IMR-90 (cell line): ENCODE results near the gene CPSF2. TPM values are rescaled to one million over a fixed set of nuclear protein-coding genes. Genes with fewer than 3 reads are reported as not detected.

Source experiments
- ATAC-seq: fragments of 200-7000 bp; cut with Tn5 transposase; 2 replicates; pipeline ENCODE4 v1.9.1; 2020; ENCODE audit warnings: low read depth, mild to moderate bottlenecking, moderate library complexity
- BruUV-seq: library from RNA; stranded (reverse); fragments of 400-500 nt; replicated peaks from 2 replicates; lab custom pipeline; 2021; lab: Mats Ljungman, UMichigan
- CTCF ChIA-PET: fragments of 300-600 bp; formaldehyde crosslinking; extraction: SDS; loops from one replicate; lab custom pipeline; 2021; ENCODE audit warnings: antibody characterized with exemption; lab: Yijun Ruan, JAX
- POLR2A ChIA-PET: fragments of 300-600 bp; sonication (Branson Sonifier 250); formaldehyde crosslinking; loops from one replicate; lab custom pipeline; 2022; ENCODE audit warnings: antibody characterized with exemption; ENCODE audit not compliant: unreplicated experiment; lab: Charles Lee
- DNase-seq: peaks from one replicate; pipeline ENCODE4 v3.0.0; 2013
- H2AFZ ChIP-seq: replicated peaks from 2 replicates; pipeline ENCODE3; 2013; ENCODE audit warnings: low read length, mild to moderate bottlenecking; ENCODE audit not compliant: poor library complexity
- H2AK5ac ChIP-seq: 2 replicates; pipeline ENCODE4 v1.6.1; 2013; ENCODE audit warnings: low read depth, low read length, inconsistent platforms
- H2AK9ac ChIP-seq: replicated peaks from 2 replicates; pipeline ENCODE3; 2013; ENCODE audit warnings: mild to moderate bottlenecking, low read depth, low read length, moderate library complexity; ENCODE audit not compliant: poor library complexity
- H2BK120ac ChIP-seq: 2 replicates; pipeline ENCODE4 v1.6.1; 2013; ENCODE audit warnings: low read depth, low read length, inconsistent platforms
- H2BK15ac ChIP-seq: 3 replicates; pipeline ENCODE4 v1.6.1; 2013; ENCODE audit warnings: low read depth, low read length, inconsistent platforms
- H2BK20ac ChIP-seq: 2 replicates; pipeline ENCODE4 v1.6.1; 2013; ENCODE audit warnings: low read depth, mild to moderate bottlenecking, inconsistent platforms, low read length, moderate library complexity
- H2BK5ac ChIP-seq: 2 replicates; pipeline ENCODE4 v1.6.1; 2013; ENCODE audit warnings: mild to moderate bottlenecking, low read depth, low read length, inconsistent platforms; ENCODE audit not compliant: poor library complexity, severe bottlenecking
- H3K14ac ChIP-seq: replicated peaks from 2 replicates; pipeline ENCODE4 v1.6.1; 2013; ENCODE audit warnings: low read depth, low read length, inconsistent platforms
- H3K18ac ChIP-seq: 2 replicates; pipeline ENCODE4 v1.6.1; 2013; ENCODE audit warnings: low read depth, low read length, control low read depth
- H3K23ac ChIP-seq: 2 replicates; pipeline ENCODE4 v1.6.1; 2013; ENCODE audit warnings: low read depth, low read length, inconsistent platforms
- H3K27ac ChIP-seq: 2 replicates; pipeline ENCODE4 v1.5.1; 2013; ENCODE audit warnings: mild to moderate bottlenecking, control low read depth, low read length; ENCODE audit not compliant: insufficient read depth
- H3K27me3 ChIP-seq: 2 replicates; pipeline ENCODE4 v1.6.1; 2013; ENCODE audit warnings: low read length; ENCODE audit not compliant: control insufficient read depth, insufficient read depth
- H3K36me3 ChIP-seq: 2 replicates; pipeline ENCODE4 v1.6.1; 2013; ENCODE audit warnings: low read length, mixed read lengths; ENCODE audit not compliant: control insufficient read depth, insufficient read depth
- H3K4ac ChIP-seq: 2 replicates; pipeline ENCODE4 v1.6.1; 2013; ENCODE audit warnings: low read depth, low read length, inconsistent platforms
- H3K4me1 ChIP-seq: 2 replicates; pipeline ENCODE4 v1.6.1; 2013; ENCODE audit warnings: low read length, mixed read lengths; ENCODE audit not compliant: control insufficient read depth, insufficient read depth
- H3K4me2 ChIP-seq: 2 replicates; pipeline ENCODE4 v1.6.1; 2013; ENCODE audit warnings: low read depth, mild to moderate bottlenecking, control low read depth, low read length, moderate library complexity
- H3K4me3 ChIP-seq: 2 replicates; pipeline ENCODE4 v1.5.1; 2013; ENCODE audit warnings: low read depth, mild to moderate bottlenecking, control low read depth, low read length, moderate library complexity; ENCODE audit not compliant: insufficient read depth
- H3K56ac ChIP-seq: 2 replicates; pipeline ENCODE4 v1.6.1; 2013; ENCODE audit warnings: low read length, inconsistent platforms; ENCODE audit not compliant: insufficient read depth; ENCODE audit errors: extremely low read depth
- H3K79me1 ChIP-seq, 2 experiments: 2 replicates each; pipeline ENCODE4 v1.6.1; 2013; ENCODE audit warnings: low read length in 2 of 2, inconsistent platforms in 1 of 2, low read depth in 1 of 2
- H3K9ac ChIP-seq: 2 replicates; pipeline ENCODE4 v1.6.1; 2013; ENCODE audit warnings: low read depth, low read length, control low read depth
- H3K9me1 ChIP-seq: 2 replicates; pipeline ENCODE4 v1.6.1; 2013; ENCODE audit warnings: low read length, inconsistent platforms; ENCODE audit not compliant: insufficient read depth
- H3K9me3 ChIP-seq: 2 replicates; pipeline ENCODE4 v1.6.1; 2013; ENCODE audit warnings: low read length; ENCODE audit not compliant: control insufficient read depth, insufficient read depth
- H4K20me1 ChIP-seq: 2 replicates; pipeline ENCODE4 v1.6.1; 2013; ENCODE audit warnings: low read length, inconsistent platforms; ENCODE audit not compliant: insufficient read depth
- H4K5ac ChIP-seq: 2 replicates; pipeline ENCODE4 v1.6.1; 2013; ENCODE audit warnings: mild to moderate bottlenecking, low read depth, low read length, control low read depth
- H4K8ac ChIP-seq, 2 experiments: 2 replicates each; pipeline ENCODE4 v1.6.1; 2013; ENCODE audit warnings: low read depth in 2 of 2, low read length in 2 of 2, control low read depth in 1 of 2, inconsistent platforms in 1 of 2
- H4K91ac ChIP-seq: 2 replicates; pipeline ENCODE4 v1.6.1; 2013; ENCODE audit warnings: low read depth, low read length, inconsistent platforms; ENCODE audit not compliant: insufficient read depth
- BHLHE40 ChIP-seq: fragments of 150-350 bp; IDR thresholded peaks from 2 replicates; pipeline ENCODE4 v1.6.1; 2016; ENCODE audit warnings: mild to moderate bottlenecking, low read depth, low read length
- CEBPB ChIP-seq: IDR thresholded peaks from 2 replicates; pipeline ENCODE4 v1.6.1; 2012; ENCODE audit warnings: low read depth, low read length, improper control_type of control experiment
- CHD1 ChIP-seq: IDR thresholded peaks from 2 replicates; pipeline ENCODE4 v1.6.1; 2012; ENCODE audit warnings: low read depth, low read length, improper control_type of control experiment
- FOS ChIP-seq: fragments of 150-350 bp; IDR thresholded peaks from 2 replicates; pipeline ENCODE4 v1.6.1; 2016; ENCODE audit warnings: low read depth, low read length
- MAFK ChIP-seq: IDR thresholded peaks from 2 replicates; pipeline ENCODE4 v1.6.1; 2012; ENCODE audit warnings: low read depth, low read length, improper control_type of control experiment
- MAZ ChIP-seq: IDR thresholded peaks from 2 replicates; pipeline ENCODE4 v1.6.1; 2012; ENCODE audit warnings: low read depth, mild to moderate bottlenecking, low read length, improper control_type of control experiment, moderate library complexity, borderline replicate concordance
- MXI1 ChIP-seq: IDR thresholded peaks from 2 replicates; pipeline ENCODE4 v1.6.1; 2012; ENCODE audit warnings: low read depth, mild to moderate bottlenecking, low read length, moderate library complexity, borderline replicate concordance
- NFE2L2 ChIP-seq: fragments of 150-350 bp; IDR thresholded peaks from 2 replicates; pipeline ENCODE4 v1.6.1; 2016; ENCODE audit warnings: low read depth, mild to moderate bottlenecking, low read length
- POLR2A ChIP-seq: IDR thresholded peaks from 2 replicates; pipeline ENCODE4 v1.6.1; 2012; ENCODE audit warnings: mild to moderate bottlenecking, low read depth, low read length
- RAD21 ChIP-seq: IDR thresholded peaks from 2 replicates; pipeline ENCODE4 v1.6.1; 2012; ENCODE audit warnings: low read length, improper control_type of control experiment
- RCOR1 ChIP-seq: IDR thresholded peaks from 2 replicates; pipeline ENCODE4 v1.6.1; 2012; ENCODE audit warnings: mild to moderate bottlenecking, low read length, improper control_type of control experiment; ENCODE audit not compliant: insufficient replicate concordance
- RFX5 ChIP-seq: IDR thresholded peaks from 2 replicates; pipeline ENCODE4 v1.8.0; 2012; ENCODE audit warnings: low read depth, mild to moderate bottlenecking, low read length, moderate library complexity
- SMC3 ChIP-seq: fragments of 150-350 bp; IDR thresholded peaks from 2 replicates; pipeline ENCODE4 v1.6.1; 2016; ENCODE audit warnings: low read depth, mild to moderate bottlenecking, antibody characterized with exemption, low read length, moderate library complexity
- WGBS, 2 experiments: methylation state at CpG; one replicate each; pipeline versions ENCODE4 v1.1.5 to v1.1.7; 2013; ENCODE audit warnings: missing lambda C conversion rate in 2 of 2; ENCODE audit not compliant: insufficient read length in 1 of 2; ENCODE audit errors: extremely low coverage in 2 of 2; 5-methylcytosine and 5-hydroxymethylcytosine counted together
- dilution Hi-C: fragments of 300-500 bp; cut with HindIII; formaldehyde crosslinking; loops from one replicate; pipeline ENCODE4 v1.14.3; 2018; ENCODE audit warnings: low sequenced_read_pairs; ENCODE audit not compliant: unreplicated experiment
- in situ Hi-C: fragments of 300-500 bp; cut with MboI; formaldehyde crosslinking; loops from 3 replicates; pipeline ENCODE4 v1.14.3; 2019; ENCODE audit warnings: low sequenced_read_pairs, inconsistent platforms, mixed read lengths
- intact Hi-C: fragments of 100-400 bp; cut with micrococcal nuclease; formaldehyde crosslinking; loops from 2 replicates; pipeline ENCODE4 v1.10.0; 2022
- polyA plus RNA-seq, 3 experiments: library from polyadenylated mRNA; depleted of rRNA; stranded (reverse); fragments of >200 nt; gene quantifications; 2 replicates each; pipeline ENCODE4 v1.2.3, GENCODE V29; 2012; ENCODE audit warnings: low replicate concordance in 1 of 3
- total RNA-seq: library from RNA; depleted of rRNA; stranded (reverse); fragments of >200 nt; gene quantifications from 2 replicates; pipeline ENCODE4 v1.2.3, GENCODE V29; 2012
- TF ChIP-seq, protein P1 (sequence below): conservative IDR thresholded peaks from 2 replicates; pipeline ENCODE4 v1.5.1; 2012; ENCODE audit warnings: mild to moderate bottlenecking, low read depth, low read length, improper control_type of control experiment
- TF ChIP-seq, protein P2 (sequence below): fragments of 150-350 bp; IDR thresholded peaks from 2 replicates; pipeline ENCODE4 v1.6.1; 2016; ENCODE audit warnings: low read depth, mild to moderate bottlenecking, low read length, moderate library complexity, borderline replicate concordance

The CPSF2 gene
- total and polyA plus RNA-seq, 2 of the 4 experiments (the other 2 are of a cell fraction) = 18.5 to 30.6 TPM

DNA sequence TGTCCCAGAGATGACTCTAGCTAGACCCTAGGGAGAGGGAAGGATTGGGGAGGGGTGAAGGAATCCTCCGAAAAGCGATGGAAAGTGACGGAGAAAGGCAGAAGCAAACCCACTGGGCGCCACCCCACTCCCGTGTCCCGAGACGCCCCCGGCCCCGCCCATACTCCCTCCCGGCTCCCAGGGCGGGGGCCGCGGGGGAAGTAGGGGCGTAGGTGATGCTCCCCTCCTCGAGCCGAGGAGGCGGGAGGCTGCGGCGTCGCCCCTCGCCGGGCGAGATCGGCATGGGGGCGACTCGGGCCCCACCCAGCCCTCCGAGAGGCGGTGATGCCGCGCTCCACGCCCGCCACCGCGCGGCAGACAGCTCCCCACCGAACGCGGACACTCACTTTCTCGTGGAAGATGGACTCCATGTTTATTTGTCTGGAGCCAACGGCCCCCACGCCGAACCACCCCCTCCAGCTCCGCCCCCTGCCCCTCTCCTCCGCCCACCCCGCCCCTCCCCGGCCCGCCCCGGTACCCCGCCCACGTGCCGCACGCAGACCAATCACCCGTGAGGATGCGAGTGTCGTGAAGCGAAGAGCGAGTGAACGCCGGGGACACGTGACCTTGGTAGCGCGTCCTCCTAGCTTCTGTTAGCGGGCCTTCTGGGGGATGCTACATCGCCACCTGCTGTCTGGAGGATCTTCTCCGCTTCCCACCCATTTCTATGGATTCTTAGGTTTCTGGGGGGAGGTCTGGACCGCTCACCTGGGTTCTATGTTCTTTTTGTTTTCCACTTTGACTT, 15.4 kb upstream of the CPSF2 start, which contains the start of gene ATXN3:
TSS of gene ATXN3 (minus strand) at position 440 of the 784 bp plus-strand sequence. CDS start at position 410, 30 bp downstream.
- peak; percentile 99 for DNase-seq
- intact Hi-C loops (loop anchor here (2.0 to 10.0 kb wide), 2 partner anchors 66 to 162 kb away; partner anchors contain the start of genes FBLN5 and TRIP11), in situ Hi-C loops (no loop called here), dilution Hi-C loops (no loop called here)
- H3K27ac ChIP-seq = peak within 1 kb of the TSS; percentile 91
- peak within 1 kb of the TSS; percentile 58 for H2BK120ac ChIP-seq
- H3K56ac ChIP-seq = peak within 1 kb of the TSS; percentile 73
- peak; percentile 95 for ATAC-seq
- peaks cover 7% of the 10 kb centered on the region; the same call in 1 of the 2 replicates for H3K4me1 ChIP-seq
- peak within 1 kb of the TSS; percentile 76 for H3K18ac ChIP-seq
- H4K8ac ChIP-seq = peak within 1 kb of the TSS; percentile 76 to 85
- no peaks in the 10 kb centered on the region for H3K36me3 ChIP-seq
- peak within 1 kb of the TSS; percentile 51 for H4K5ac ChIP-seq
- H2AK5ac ChIP-seq = peak within 1 kb of the TSS; percentile 12; the same call in 1 of the 2 replicates
- peak within 1 kb of the TSS; percentile 84 for H3K14ac ChIP-seq
- peak within 1 kb of the TSS; percentile 85 for H3K4me3 ChIP-seq
- ChIA-PET POLR2A (interaction anchor here (0.6 to 1.7 kb wide), 2 partner anchors 15 to 139 kb away, joined by 3 to 8 read pairs; partner anchors contain the start of genes CPSF2 and NDUFB1), CTCF (interaction anchor here (0.6 to 2.9 kb wide), 12 partner anchors 9 to 372 kb away, joined by 3 to 14 read pairs (median 4); partner anchors contain the start of genes CPSF2 and NDUFB1)
- H4K91ac ChIP-seq = peak within 1 kb of the TSS; percentile 73
- BruUV-seq = TSS peak; percentile 24
- H4K20me1 ChIP-seq = no peaks in the 10 kb centered on the region; the same call in 1 of the 2 replicates
- peak within 1 kb of the TSS; percentile 95 for H2BK5ac ChIP-seq
- peak within 1 kb of the TSS; percentile 83 for H3K23ac ChIP-seq
- H2AK9ac ChIP-seq = peak within 1 kb of the TSS; percentile 34
- peaks cover under 1% of the 10 kb centered on the region; the same call in 1 of the 2 replicates for H3K9me1 ChIP-seq
- H3K27me3 ChIP-seq = no peaks in the 10 kb centered on the region
- H2AFZ ChIP-seq = peak within 1 kb of the TSS; percentile 98
- no peak within 1 kb of the TSS for H2BK20ac ChIP-seq
- peak within 1 kb of the TSS; percentile 92 for H3K4me2 ChIP-seq
- no peaks in the 10 kb centered on the region for H3K9me3 ChIP-seq
- peak within 1 kb of the TSS; percentile 68 for H3K4ac ChIP-seq
- 0% methylated on average over 4 of the region's 66 CpGs; no CpG with 5 or more reads in 1 of the 2 experiments for WGBS, 2 experiments
- peaks cover 9 to 24% of the 10 kb centered on the region in 2 experiments for H3K79me1 ChIP-seq
- peak within 1 kb of the TSS; percentile 43; the same call in 1 of the 3 replicates for H2BK15ac ChIP-seq
- H3K9ac ChIP-seq = peak within 1 kb of the TSS; percentile 75
- no peak for TF ChIP-seq NFE2L2
- no peak for TF ChIP-seq RFX5
- no peak; the same call in 1 of the 2 replicates for TF ChIP-seq MXI1
- TF ChIP-seq POLR2A = peak; percentile 78
- TF ChIP-seq, protein P1, sequence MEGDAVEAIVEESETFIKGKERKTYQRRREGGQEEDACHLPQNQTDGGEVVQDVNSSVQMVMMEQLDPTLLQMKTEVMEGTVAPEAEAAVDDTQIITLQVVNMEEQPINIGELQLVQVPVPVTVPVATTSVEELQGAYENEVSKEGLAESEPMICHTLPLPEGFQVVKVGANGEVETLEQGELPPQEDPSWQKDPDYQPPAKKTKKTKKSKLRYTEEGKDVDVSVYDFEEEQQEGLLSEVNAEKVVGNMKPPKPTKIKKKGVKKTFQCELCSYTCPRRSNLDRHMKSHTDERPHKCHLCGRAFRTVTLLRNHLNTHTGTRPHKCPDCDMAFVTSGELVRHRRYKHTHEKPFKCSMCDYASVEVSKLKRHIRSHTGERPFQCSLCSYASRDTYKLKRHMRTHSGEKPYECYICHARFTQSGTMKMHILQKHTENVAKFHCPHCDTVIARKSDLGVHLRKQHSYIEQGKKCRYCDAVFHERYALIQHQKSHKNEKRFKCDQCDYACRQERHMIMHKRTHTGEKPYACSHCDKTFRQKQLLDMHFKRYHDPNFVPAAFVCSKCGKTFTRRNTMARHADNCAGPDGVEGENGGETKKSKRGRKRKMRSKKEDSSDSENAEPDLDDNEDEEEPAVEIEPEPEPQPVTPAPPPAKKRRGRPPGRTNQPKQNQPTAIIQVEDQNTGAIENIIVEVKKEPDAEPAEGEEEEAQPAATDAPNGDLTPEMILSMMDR = peak; percentile 93
- TF ChIP-seq FOS = peak; percentile 33; the same call in 1 of the 2 replicates
- TF ChIP-seq, protein P2, sequence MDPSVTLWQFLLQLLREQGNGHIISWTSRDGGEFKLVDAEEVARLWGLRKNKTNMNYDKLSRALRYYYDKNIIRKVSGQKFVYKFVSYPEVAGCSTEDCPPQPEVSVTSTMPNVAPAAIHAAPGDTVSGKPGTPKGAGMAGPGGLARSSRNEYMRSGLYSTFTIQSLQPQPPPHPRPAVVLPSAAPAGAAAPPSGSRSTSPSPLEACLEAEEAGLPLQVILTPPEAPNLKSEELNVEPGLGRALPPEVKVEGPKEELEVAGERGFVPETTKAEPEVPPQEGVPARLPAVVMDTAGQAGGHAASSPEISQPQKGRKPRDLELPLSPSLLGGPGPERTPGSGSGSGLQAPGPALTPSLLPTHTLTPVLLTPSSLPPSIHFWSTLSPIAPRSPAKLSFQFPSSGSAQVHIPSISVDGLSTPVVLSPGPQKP = no peak
- peak; percentile 85 for TF ChIP-seq BHLHE40
- TF ChIP-seq MAFK = no peak
- TF ChIP-seq RAD21 = peak; percentile 48
- peak; percentile 40 for TF ChIP-seq RCOR1
- TF ChIP-seq MAZ = peak; percentile 83
- no peak for TF ChIP-seq CHD1
- TF ChIP-seq SMC3 = peak; percentile 42
- no peak for TF ChIP-seq CEBPB
